Heart left ventricle (tissue), 13 donors: ENCODE measurements around the gene PARVA.

Experiments
- POLR2A ChIP-seq, 2 donors: fragments of 450-650 bp; IDR thresholded peaks; one replicate each; pipeline ENCODE4 v1.6.1; 2017; ENCODE audit warnings: antibody characterized with exemption in 2 of 2, mild to moderate bottlenecking in 2 of 2, moderate library complexity in 2 of 2
- TF ChIP-seq, protein P1 (sequence below), 12 donors: fragments of 200-600 bp; sonication (generic) in 4 of 12; IDR thresholded peaks; one replicate each; pipeline versions ENCODE4 v1.5.0 to v1.8.0; 2018 to 2022; ENCODE audit warnings: antibody characterized with exemption in 12 of 12, mild to moderate bottlenecking in 5 of 12
- donor health status: ischemic (EF 13 %, LVEDD 7.1; RV severe dilation, severe dysfunction).
- donor health status: DM: no; HTN: yes; CAD: no.
- donor health status: DM: no; HTN: no; CAD: no.
- donor health status: ischemic (EF 25% LVEDD 6.9; RV normal size, moderate dysfunction).
- donor health status: ischemic (EF 25% LVEDD 5.7; RV mildly dilated, moderate dysfunction).
- donor health status: ischemic (EF 35%, LVEDD 5.7; RV mildly dilated, moderate dysfunction).
- donor health status: nonischemic (EF 11% LVEDD 7.7; RV severe dilation, severe dysfunction).
- donor health status: DM: yes; HTN: yes; CAD: no.
- donor health status: PGD.
- donor health status: ischemic (EF 29% LVEDD 5.4; RV normal size, mild dysfunction).
- donor health status: nonischemic (EF 23%, LVEDD 6.1; RV moderate dilation, normal function).

DNA sequence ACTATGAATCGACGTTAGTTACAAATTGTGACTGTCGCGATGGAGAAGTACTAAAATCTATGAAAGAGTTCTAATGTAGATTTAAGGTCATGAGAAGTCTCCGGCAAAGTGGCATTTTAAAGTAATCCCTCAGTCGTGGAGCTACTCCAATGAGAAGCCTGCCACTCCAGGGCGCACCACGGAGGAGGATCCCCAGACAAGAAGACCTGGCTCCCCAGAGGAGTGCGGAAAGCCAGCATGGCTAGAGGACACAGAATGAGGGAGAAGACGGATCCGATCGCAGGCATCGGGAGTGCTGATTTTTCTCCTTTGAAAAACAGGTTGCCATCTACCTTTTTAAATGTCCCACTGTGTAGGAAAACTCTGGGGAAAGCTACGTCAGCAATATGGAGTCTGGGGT lies 155.2 kb downstream of the PARVA start:
- TF ChIP-seq, protein P1, sequence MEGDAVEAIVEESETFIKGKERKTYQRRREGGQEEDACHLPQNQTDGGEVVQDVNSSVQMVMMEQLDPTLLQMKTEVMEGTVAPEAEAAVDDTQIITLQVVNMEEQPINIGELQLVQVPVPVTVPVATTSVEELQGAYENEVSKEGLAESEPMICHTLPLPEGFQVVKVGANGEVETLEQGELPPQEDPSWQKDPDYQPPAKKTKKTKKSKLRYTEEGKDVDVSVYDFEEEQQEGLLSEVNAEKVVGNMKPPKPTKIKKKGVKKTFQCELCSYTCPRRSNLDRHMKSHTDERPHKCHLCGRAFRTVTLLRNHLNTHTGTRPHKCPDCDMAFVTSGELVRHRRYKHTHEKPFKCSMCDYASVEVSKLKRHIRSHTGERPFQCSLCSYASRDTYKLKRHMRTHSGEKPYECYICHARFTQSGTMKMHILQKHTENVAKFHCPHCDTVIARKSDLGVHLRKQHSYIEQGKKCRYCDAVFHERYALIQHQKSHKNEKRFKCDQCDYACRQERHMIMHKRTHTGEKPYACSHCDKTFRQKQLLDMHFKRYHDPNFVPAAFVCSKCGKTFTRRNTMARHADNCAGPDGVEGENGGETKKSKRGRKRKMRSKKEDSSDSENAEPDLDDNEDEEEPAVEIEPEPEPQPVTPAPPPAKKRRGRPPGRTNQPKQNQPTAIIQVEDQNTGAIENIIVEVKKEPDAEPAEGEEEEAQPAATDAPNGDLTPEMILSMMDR (IDR thresholded peaks at IDR 0.05): no peak
- no peak for TF ChIP-seq POLR2A (IDR thresholded peaks at IDR 0.05)
